Neuronal stem cell (in vitro differentiated cells): ENCODE data around the gene GRIA4.

Experiments used
- DNase-seq: peaks from one replicate; pipeline ENCODE4 v3.0.0-alpha.2; 2013; ENCODE audit warnings: low spot score
- H2AFZ ChIP-seq: one replicate; pipeline ENCODE4 v1.6.1; 2013; ENCODE audit warnings: mild to moderate bottlenecking, low read length, inconsistent platforms
- H2AK5ac ChIP-seq: 2 replicates; pipeline ENCODE4 v1.6.1; 2013; ENCODE audit warnings: low read depth, mild to moderate bottlenecking, inconsistent platforms, low read length, moderate library complexity, mixed read lengths
- H2BK120ac ChIP-seq: 2 replicates; pipeline ENCODE4 v1.6.1; 2013; ENCODE audit warnings: low read depth, mild to moderate bottlenecking, inconsistent platforms, low read length, moderate library complexity, mixed read lengths
- H2BK12ac ChIP-seq: one replicate; pipeline ENCODE4 v1.6.1; 2013; ENCODE audit warnings: low read length, inconsistent platforms
- H2BK15ac ChIP-seq: 2 replicates; pipeline ENCODE4 v1.6.1; 2013; ENCODE audit warnings: mild to moderate bottlenecking, low read length, inconsistent platforms, mixed read lengths
- H2BK5ac ChIP-seq: one replicate; pipeline ENCODE4 v1.6.1; 2013; ENCODE audit warnings: inconsistent platforms, mild to moderate bottlenecking, low read length, moderate library complexity
- H3K14ac ChIP-seq: one replicate; pipeline ENCODE4 v1.6.1; 2013; ENCODE audit warnings: low read length, inconsistent platforms
- H3K18ac ChIP-seq: 2 replicates; pipeline ENCODE4 v1.6.1; 2013; ENCODE audit warnings: low read length, inconsistent platforms
- H3K23ac ChIP-seq: 2 replicates; pipeline ENCODE4 v1.6.1; 2013; ENCODE audit warnings: low read depth, mild to moderate bottlenecking, mixed read lengths, low read length, inconsistent platforms; ENCODE audit not compliant: poor library complexity
- H3K27ac ChIP-seq: replicated peaks from 3 replicates; pipeline ENCODE4 v1.5.1; 2013; ENCODE audit warnings: low read length, inconsistent platforms
- H3K27me3 ChIP-seq, 3 experiments: 2 replicates each; pipeline ENCODE4 v1.6.1; 2013; ENCODE audit warnings: low read length in 3 of 3, mild to moderate bottlenecking in 2 of 3, inconsistent platforms in 1 of 3, low read depth in 1 of 3, mixed read lengths in 1 of 3, moderate library complexity in 1 of 3; ENCODE audit not compliant: control insufficient read depth in 3 of 3, insufficient read depth in 3 of 3
- H3K36me3 ChIP-seq, 2 donors: replicated peaks in 1 of 2; 2 replicates each; pipeline ENCODE4 v1.6.1; 2013; ENCODE audit warnings: low read length in 2 of 2; ENCODE audit not compliant: control insufficient read depth in 2 of 2, insufficient read depth in 2 of 2
- H3K4ac ChIP-seq: 2 replicates; pipeline ENCODE4 v1.6.1; 2013; ENCODE audit warnings: inconsistent platforms, mild to moderate bottlenecking, low read length, moderate library complexity
- H3K4me1 ChIP-seq, 2 donors: 1 replicate in 1 of 2; 2 replicates in 1 of 2; pipeline ENCODE4 v1.6.1; 2013; ENCODE audit warnings: low read length in 2 of 2, low read depth in 1 of 2; ENCODE audit not compliant: control insufficient read depth in 2 of 2, insufficient read depth in 1 of 2
- H3K4me2 ChIP-seq: one replicate; pipeline ENCODE4 v1.6.1; 2013; ENCODE audit warnings: mild to moderate bottlenecking, low read length, inconsistent platforms; ENCODE audit not compliant: insufficient read depth, poor library complexity, severe bottlenecking
- H3K4me3 ChIP-seq, 2 donors: 2 replicates each; pipeline ENCODE4 v1.5.1; 2013; ENCODE audit warnings: low read length in 2 of 2, mild to moderate bottlenecking in 2 of 2, inconsistent platforms in 1 of 2, moderate library complexity in 1 of 2
- H3K79me1 ChIP-seq: one replicate; pipeline ENCODE4 v1.6.1; 2013; ENCODE audit warnings: low read depth, mild to moderate bottlenecking, inconsistent platforms, low read length, moderate library complexity
- H3K9ac ChIP-seq: one replicate; pipeline ENCODE4 v1.6.1; 2013; ENCODE audit warnings: mild to moderate bottlenecking, low read depth, low read length, inconsistent platforms; ENCODE audit not compliant: poor library complexity
- H3K9me3 ChIP-seq, 2 donors: replicated peaks in 1 of 2; 2 replicates each; pipeline versions ENCODE3 to v1.6.1; 2013; ENCODE audit warnings: low read length in 2 of 2, mild to moderate bottlenecking in 2 of 2, inconsistent platforms in 1 of 2, low read depth in 1 of 2, mixed read lengths in 1 of 2, moderate library complexity in 1 of 2; ENCODE audit not compliant: control insufficient read depth in 2 of 2, insufficient read depth in 1 of 2
- H4K8ac ChIP-seq: one replicate; pipeline ENCODE4 v1.6.1; 2013; ENCODE audit warnings: low read depth, mild to moderate bottlenecking, inconsistent platforms, low read length, moderate library complexity
- H4K91ac ChIP-seq: one replicate; pipeline ENCODE4 v1.6.1; 2013; ENCODE audit warnings: low read length, low read depth, mild to moderate bottlenecking, inconsistent platforms; ENCODE audit not compliant: poor library complexity
- WGBS, 2 donors: extraction: QIAGEN DNeasy Blood & Tissue Kit; methylation state at CpG; one replicate each; pipeline ENCODE4 v1.1.7; 2013; ENCODE audit warnings: missing lambda C conversion rate in 2 of 2, mixed read lengths in 1 of 2; ENCODE audit not compliant: insufficient read length in 2 of 2, insufficient replicate concordance in 1 of 2; ENCODE audit errors: extremely low coverage in 2 of 2; 5-methylcytosine and 5-hydroxymethylcytosine counted together

Gene GRIA4

GRCh38 chr11:105867742-105868141 lies 257.9 kb downstream of the GRIA4 start:
- no CpG with 5 or more reads among the region's 2 CpGs for WGBS, 2 donors
- no peak overlapping the region for H3K14ac ChIP-seq
- no peaks in the 10 kb centered on the region for H3K36me3 ChIP-seq
- no peak overlapping the region for H3K27ac ChIP-seq
- no peak overlapping the region for H2BK120ac ChIP-seq
- no peak overlapping the region for H3K23ac ChIP-seq
- no peak overlapping the region for H2AFZ ChIP-seq
- no peak overlapping the region for H2BK12ac ChIP-seq
- H3K4me2 ChIP-seq = no peak overlapping the region
- no peaks in the 10 kb centered on the region for H3K27me3 ChIP-seq
- H2BK15ac ChIP-seq = no peak overlapping the region
- no peak overlapping the region for H4K91ac ChIP-seq
- no peak overlapping the region for H4K8ac ChIP-seq
- H3K4ac ChIP-seq = no peak overlapping the region
- no peak overlapping the region for H3K4me3 ChIP-seq
- no peak for DNase-seq
- H3K4me1 ChIP-seq = no peaks in the 10 kb centered on the region
- no peaks in the 10 kb centered on the region for H3K9me3 ChIP-seq
- H2BK5ac ChIP-seq = no peak overlapping the region
- H2AK5ac ChIP-seq = no peak overlapping the region
- no peak overlapping the region for H3K18ac ChIP-seq
- H3K9ac ChIP-seq = no peak overlapping the region
- no peaks in the 10 kb centered on the region for H3K79me1 ChIP-seq

- Histone ChIP-seq H2AK5ac (no peak overlapping the region), H2BK5ac (no peak overlapping the region), H4K8ac (no peak overlapping the region), H3K4me2 (no peak overlapping the region), H3K23ac (no peak overlapping the region), H3K27me3 (no peaks in the 10 kb centered on the region), H4K91ac (no peak overlapping the region), H3K79me1 (no peaks in the 10 kb centered on the region), H3K14ac (no peak overlapping the region), H3K27ac (no peak overlapping the region), H2BK120ac (no peak overlapping the region), H3K4ac (no peak overlapping the region), H3K18ac (no peak overlapping the region), H3K4me3 (no peak overlapping the region), H3K9me3 (no peaks in the 10 kb centered on the region), H3K4me1 (no peaks in the 10 kb centered on the region), H3K36me3 (no peaks in the 10 kb centered on the region), H3K9ac (no peak overlapping the region), H2BK15ac (no peak overlapping the region), H2AFZ (no peak overlapping the region), H2BK12ac (no peak overlapping the region)
- no CpG with 5 or more reads among the region's 4 CpGs for WGBS, 2 donors
- DNase-seq = no peak
Observed at GRCh38 chr11:105868762-105869285, 259.0 kb downstream of the GRIA4 start.

GRCh38 chr11:105870516-105871113 lies 260.7 kb downstream of the GRIA4 start:
- Histone ChIP-seq H3K27ac (no peak overlapping the region), H3K9ac (no peak overlapping the region), H3K9me3 (no peaks in the 10 kb centered on the region), H3K14ac (no peak overlapping the region), H4K91ac (no peak overlapping the region), H4K8ac (no peak overlapping the region), H3K79me1 (no peaks in the 10 kb centered on the region), H3K4me3 (no peak overlapping the region), H2AK5ac (no peak overlapping the region), H3K4me1 (no peaks in the 10 kb centered on the region), H3K36me3 (no peaks in the 10 kb centered on the region), H3K18ac (no peak overlapping the region), H3K23ac (no peak overlapping the region), H2BK12ac (no peak overlapping the region), H2AFZ (no peak overlapping the region), H3K4ac (no peak overlapping the region), H3K27me3 (no peaks in the 10 kb centered on the region), H2BK120ac (no peak overlapping the region), H2BK5ac (no peak overlapping the region), H2BK15ac (no peak overlapping the region), H3K4me2 (no peak overlapping the region)
- no peak for DNase-seq
- no CpG with 5 or more reads among the region's 8 CpGs for WGBS, 2 donors

- no peaks in the 10 kb centered on the region for H3K9me3 ChIP-seq
- no peak for DNase-seq
- no CpG with 5 or more reads among the region's 3 CpGs for WGBS, 2 donors
Observed at GRCh38 chr11:105878510-105878909, 268.6 kb downstream of the GRIA4 start.

More at GRCh38 chr11:105878510-105878909, 268.6 kb downstream of the GRIA4 start:
- Histone ChIP-seq H2BK12ac (no peak overlapping the region), H2BK15ac (no peak overlapping the region), H4K8ac (no peak overlapping the region), H3K14ac (no peak overlapping the region), H3K4me3 (no peak overlapping the region), H3K27me3 (no peaks in the 10 kb centered on the region), H3K4me1 (no peaks in the 10 kb centered on the region), H2AK5ac (no peak overlapping the region), H3K23ac (no peak overlapping the region), H3K36me3 (no peaks in the 10 kb centered on the region), H2AFZ (no peak overlapping the region), H3K79me1 (no peaks in the 10 kb centered on the region), H4K91ac (no peak overlapping the region), H3K18ac (no peak overlapping the region), H3K4me2 (no peak overlapping the region), H3K9ac (no peak overlapping the region), H2BK120ac (no peak overlapping the region), H2BK5ac (no peak overlapping the region), H3K4ac (no peak overlapping the region), H3K27ac (no peak overlapping the region)
